Nephron (organoid): ENCODE data around the gene TMTC3.
"Not testable (repeated sequence)": the region's sequence is repeated elsewhere in the genome, so short reads cannot be mapped to it uniquely, and the experiment has no call there.

ENCODE experiments used
- H3K27ac Mint-ChIP-seq, 3 experiments: 2 replicates each; pipeline ENCODE4 v1.8.0; 2020; ENCODE audit warnings: mixed read lengths in 3 of 3, mild to moderate bottlenecking in 2 of 3, moderate library complexity in 1 of 3
- H3K27me3 Mint-ChIP-seq: 2 replicates; pipeline ENCODE4 v1.8.0; 2021; ENCODE audit warnings: low read depth, mild to moderate bottlenecking, moderate library complexity, mixed read lengths
- H3K36me3 Mint-ChIP-seq: 2 replicates; pipeline ENCODE4 v1.8.0; 2020; ENCODE audit warnings: low read depth, mixed read lengths
- H3K4me1 Mint-ChIP-seq: 2 replicates; pipeline ENCODE4 v1.8.0; 2020; ENCODE audit warnings: mixed read lengths
- H3K4me3 Mint-ChIP-seq, 3 experiments: 2 replicates each; pipeline ENCODE4 v1.8.0; 2020; ENCODE audit warnings: mild to moderate bottlenecking in 3 of 3, mixed read lengths in 3 of 3, moderate library complexity in 2 of 3
- H3K9me3 Mint-ChIP-seq: 2 replicates; pipeline ENCODE4 v1.8.0; 2020; ENCODE audit warnings: mixed read lengths
- CTCF ChIP-seq, 3 experiments: fragments of 200-600 bp; sonication (generic); IDR thresholded peaks; one replicate each; pipeline ENCODE4 v1.5.0; 2021; ENCODE audit warnings: antibody characterized with exemption in 3 of 3; ENCODE audit not compliant: unreplicated experiment in 3 of 3

The TMTC3 gene

GRCh38 chr12:88113871-88114270 is 28.2 kb upstream of the TMTC3 start:
- H3K9me3 Mint-ChIP-seq: no peaks in the 10 kb centered on the region
- no peak for TF ChIP-seq CTCF (IDR thresholded peaks at IDR 0.05; ENCODE audit: unreplicated experiment in 3 of 3)
- H3K27ac Mint-ChIP-seq: no peak overlapping the region
- no peaks in the 10 kb centered on the region for H3K27me3 Mint-ChIP-seq
- no peaks in the 10 kb centered on the region for H3K4me1 Mint-ChIP-seq
- H3K4me3 Mint-ChIP-seq: no peak overlapping the region
- H3K36me3 Mint-ChIP-seq: peaks cover 48% of the 10 kb centered on the region

GRCh38 chr12:88122666-88123065 is 19.4 kb upstream of the TMTC3 start:
- Mint-ChIP-seq H3K27me3 (no peaks in the 10 kb centered on the region), H3K36me3 (peaks cover 14% of the 10 kb centered on the region), H3K4me3 (no peak overlapping the region), H3K4me1 (no peaks in the 10 kb centered on the region), H3K9me3 (no peaks in the 10 kb centered on the region), H3K27ac (no peak overlapping the region)
- TF ChIP-seq CTCF (IDR thresholded peaks at IDR 0.05; ENCODE audit: unreplicated experiment in 3 of 3): no peak

- H3K9me3 Mint-ChIP-seq: no peaks in the 10 kb centered on the region
- H3K27me3 Mint-ChIP-seq: no peaks in the 10 kb centered on the region
- H3K4me1 Mint-ChIP-seq: no peaks in the 10 kb centered on the region
- H3K27ac Mint-ChIP-seq: no peak overlapping the region
- H3K4me3 Mint-ChIP-seq: no peak overlapping the region
- no peak for TF ChIP-seq CTCF (IDR thresholded peaks at IDR 0.05; ENCODE audit: unreplicated experiment in 3 of 3)
- peaks cover 22% of the 10 kb centered on the region for H3K36me3 Mint-ChIP-seq
These were observed 15.0 kb upstream of the TMTC3 start for GRCh38 chr12:88127099-88127498.

- no peak overlapping the region for H3K4me3 Mint-ChIP-seq
- no peaks in the 10 kb centered on the region for H3K4me1 Mint-ChIP-seq
- no peak for TF ChIP-seq CTCF (IDR thresholded peaks at IDR 0.05; ENCODE audit: unreplicated experiment in 3 of 3)
- H3K9me3 Mint-ChIP-seq: no peaks in the 10 kb centered on the region
- H3K27ac Mint-ChIP-seq: no peak overlapping the region
- H3K36me3 Mint-ChIP-seq: peaks cover 30% of the 10 kb centered on the region
- H3K27me3 Mint-ChIP-seq: no peaks in the 10 kb centered on the region
These were observed 14.3 kb upstream of the TMTC3 start for GRCh38 chr12:88127855-88128254.

- H3K9me3 Mint-ChIP-seq: no peaks in the 10 kb centered on the region
These were observed 9.7 kb upstream of the TMTC3 start for GRCh38 chr12:88132392-88132791.

DNA sequence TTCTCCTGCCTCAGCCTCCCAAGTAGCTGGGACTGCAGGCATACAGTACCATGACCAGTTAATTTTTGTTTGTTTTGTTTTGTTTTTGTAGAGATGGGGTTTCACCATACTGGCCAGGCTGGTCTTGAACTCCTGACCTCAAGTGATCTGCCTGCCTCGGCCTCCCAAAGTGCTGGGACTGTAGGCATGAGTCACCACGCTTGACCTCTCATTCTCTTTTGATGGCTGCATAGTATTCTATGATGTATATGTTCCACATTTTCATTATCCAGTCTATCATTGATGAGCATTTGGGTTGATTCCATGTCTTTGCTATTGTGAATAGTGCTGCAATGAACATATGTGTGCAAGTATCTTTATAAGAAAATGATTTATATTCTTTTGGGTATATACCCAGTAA is 8.9 kb upstream of the TMTC3 start:
- not testable (repeated sequence) for H3K27ac Mint-ChIP-seq, H3K9me3 Mint-ChIP-seq, H3K4me1 Mint-ChIP-seq, H3K27me3 Mint-ChIP-seq, H3K4me3 Mint-ChIP-seq
- H3K36me3 Mint-ChIP-seq: peaks cover 47% of the 10 kb centered on the region

More at GRCh38 chr12:88132392-88132791, 9.7 kb upstream of the TMTC3 start:
- H3K4me1 Mint-ChIP-seq: no peaks in the 10 kb centered on the region
- H3K27ac Mint-ChIP-seq: no peak overlapping the region
- TF ChIP-seq CTCF (IDR thresholded peaks at IDR 0.05; ENCODE audit: unreplicated experiment in 3 of 3): no peak
- no peaks in the 10 kb centered on the region for H3K27me3 Mint-ChIP-seq
- no peak overlapping the region for H3K4me3 Mint-ChIP-seq
- peaks cover 44% of the 10 kb centered on the region for H3K36me3 Mint-ChIP-seq

GRCh38 chr12:88139711-88140110 is 2.4 kb upstream of the TMTC3 start:
- H3K27ac Mint-ChIP-seq, H3K27me3 Mint-ChIP-seq, H3K4me3 Mint-ChIP-seq, H3K9me3 Mint-ChIP-seq: not testable (repeated sequence)
- Mint-ChIP-seq H3K4me1 (peaks cover 14% of the 10 kb centered on the region), H3K36me3 (peaks cover 29% of the 10 kb centered on the region)
